HTERT RPE-1 (cell line): Measurements from ENCODE around the gene FNBP1L.

ENCODE experiments used
- in situ Hi-C: fragments of 300-500 bp; cut with MboI; formaldehyde crosslinking; loops from 4 replicates; pipeline ENCODE4 v1.14.3; 2020; ENCODE audit warnings: low sequenced_read_pairs

The FNBP1L gene

GRCh38 chr1:93447481-93448291 is at the start of gene FNBP1L:
FNBP1L (plus strand) TSS chr1:93448118; CDS start chr1:93448282, 164 bp downstream.
- in situ Hi-C loops: no loop called here

GRCh38 chr1:93399781-93400180 is 48.1 kb upstream of the FNBP1L start:
- in situ Hi-C loops: no loop called here

DNA sequence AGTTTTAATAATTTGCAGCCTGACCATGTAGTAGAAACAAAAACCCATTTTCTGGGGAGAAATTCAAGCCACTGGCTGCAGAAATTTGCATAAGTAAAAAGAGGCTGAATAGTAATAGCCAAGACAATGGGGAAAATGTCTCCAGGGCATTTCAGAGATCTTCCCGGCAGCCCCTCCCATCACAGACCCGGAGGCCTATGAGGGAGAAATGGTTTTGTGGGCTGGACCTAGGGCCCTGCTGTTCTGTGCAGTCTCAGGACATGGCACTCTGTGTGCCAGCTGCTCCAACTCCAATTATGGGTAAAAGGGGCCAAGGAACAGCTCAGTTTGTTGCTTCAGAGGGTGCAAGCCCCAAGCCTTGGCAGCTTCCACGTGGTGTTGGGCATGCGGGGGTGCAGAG is 39.7 kb upstream of the FNBP1L start:
- in situ Hi-C loops: no loop called here

- in situ Hi-C loops: no loop called here
Observed at GRCh38 chr1:93411000-93411399, 36.9 kb upstream of the FNBP1L start.

- in situ Hi-C loops: no loop called here
Observed at GRCh38 chr1:93414749-93415148, 33.2 kb upstream of the FNBP1L start.

DNA sequence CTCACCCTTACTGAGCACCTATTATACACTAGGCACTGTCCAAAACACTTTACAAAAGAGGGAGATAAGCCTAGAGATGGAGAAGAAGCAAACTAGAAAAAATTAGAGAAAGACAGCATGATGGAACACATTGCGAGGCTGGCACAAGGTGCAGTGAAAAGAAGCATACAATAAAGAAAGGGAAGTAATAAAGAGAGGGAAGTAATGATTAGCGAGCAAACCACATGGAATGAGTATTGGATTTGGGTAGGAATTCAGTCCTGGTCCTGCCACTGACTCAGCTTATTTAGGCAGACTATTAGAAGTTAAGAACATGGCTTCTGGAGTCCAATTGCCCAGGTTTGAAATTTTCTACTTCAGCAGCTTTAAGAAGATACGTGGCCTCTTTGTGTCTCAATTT is 32.6 kb upstream of the FNBP1L start:
- in situ Hi-C loops: no loop called here

DNA sequence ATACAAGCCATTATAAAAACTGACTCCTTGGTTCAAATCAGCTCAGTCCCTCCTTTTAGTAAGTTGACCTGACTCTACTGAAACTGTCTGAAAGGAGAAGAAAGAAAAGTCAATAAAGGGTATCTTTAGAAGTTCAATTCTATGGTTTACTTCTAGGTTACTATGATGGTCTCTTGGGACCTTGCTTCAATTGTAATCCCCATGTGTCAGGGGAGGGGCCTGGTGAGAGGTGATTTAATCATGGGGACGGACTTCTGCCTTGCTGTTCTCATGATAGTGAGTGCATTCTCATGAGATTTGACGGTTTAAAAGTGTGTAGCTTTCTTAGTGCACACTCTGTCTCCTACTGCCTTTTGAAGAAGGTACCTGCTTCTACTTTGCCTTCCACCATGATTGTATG is 31.7 kb upstream of the FNBP1L start:
- in situ Hi-C loops: no loop called here

DNA sequence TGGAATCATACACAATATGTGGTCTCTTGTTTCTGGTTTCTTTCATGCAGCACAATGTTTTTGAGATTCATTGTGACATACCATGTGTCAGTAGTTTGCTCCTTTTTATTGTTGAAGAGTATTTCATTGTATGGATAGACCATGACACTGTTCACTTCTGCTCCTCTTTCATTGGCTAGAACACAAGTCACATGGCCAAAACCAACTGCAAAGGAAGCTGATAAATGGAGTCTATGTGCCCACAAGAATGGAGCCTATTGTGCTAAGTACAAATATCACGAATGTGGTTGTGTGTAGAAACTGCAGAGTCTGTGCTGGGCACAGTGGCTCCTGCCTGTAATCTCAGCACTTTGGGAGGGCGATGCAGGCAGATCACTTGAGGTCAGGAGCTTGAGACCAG is 28.6 kb upstream of the FNBP1L start:
- in situ Hi-C loops: no loop called here

GRCh38 chr1:93420400-93420799 is 27.5 kb upstream of the FNBP1L start:
- in situ Hi-C loops: no loop called here

GRCh38 chr1:93426181-93426580 is 21.7 kb upstream of the FNBP1L start:
- in situ Hi-C loops: no loop called here

- in situ Hi-C loops: no loop called here
Observed at GRCh38 chr1:93427656-93428055, 20.3 kb upstream of the FNBP1L start.

- in situ Hi-C loops: no loop called here
Observed at GRCh38 chr1:93433407-93433961, 14.4 kb upstream of the FNBP1L start.

DNA sequence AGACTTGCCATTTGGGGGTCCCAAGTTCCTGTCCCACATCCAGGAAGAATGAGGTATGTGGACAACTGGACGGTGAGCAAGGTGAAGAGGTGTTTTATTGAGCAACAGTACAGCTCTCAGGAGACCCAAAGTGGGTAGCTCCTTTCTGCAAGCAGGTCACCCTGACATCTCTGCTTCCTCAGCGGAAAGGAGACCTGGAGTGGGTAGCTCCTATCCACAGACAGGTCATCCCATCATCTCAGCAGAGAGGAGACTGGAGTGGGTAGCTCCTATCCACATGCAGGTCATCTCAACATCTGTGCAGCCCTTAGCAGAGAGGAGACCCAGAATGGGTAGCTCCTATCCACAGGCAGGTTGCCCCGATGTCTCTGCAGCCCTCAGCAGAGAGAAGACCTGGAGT is 13.8 kb upstream of the FNBP1L start:
- in situ Hi-C loops: no loop called here

GRCh38 chr1:93434987-93435386 is 12.9 kb upstream of the FNBP1L start:
- in situ Hi-C loops: no loop called here

GRCh38 chr1:93435443-93435842 is 12.5 kb upstream of the FNBP1L start:
- in situ Hi-C loops: no loop called here

DNA sequence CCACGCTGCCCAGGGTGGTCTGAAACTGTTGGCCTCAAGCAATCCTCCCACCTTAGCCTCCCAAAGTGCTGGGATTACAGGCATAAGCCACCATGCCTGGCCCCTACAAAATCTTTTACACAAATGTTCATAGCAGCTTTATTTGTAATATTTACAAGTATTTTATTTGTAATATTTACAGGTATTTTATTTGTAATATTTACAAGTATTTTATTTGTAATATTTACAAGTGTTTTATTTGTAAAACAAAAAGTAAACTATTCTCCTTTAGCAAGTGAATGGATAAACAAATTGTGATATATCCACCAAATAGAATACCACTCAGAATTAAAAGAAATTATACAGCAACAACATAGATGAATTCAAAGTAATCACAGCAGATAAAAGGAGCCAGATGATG is 11.4 kb upstream of the FNBP1L start:
- in situ Hi-C loops: no loop called here

- in situ Hi-C loops: no loop called here
Observed at GRCh38 chr1:93437976-93438605, 9.8 kb upstream of the FNBP1L start.

GRCh38 chr1:93438716-93439115 is 9.2 kb upstream of the FNBP1L start:
- in situ Hi-C loops: no loop called here

- in situ Hi-C loops: no loop called here
Observed at GRCh38 chr1:93440272-93440671, 7.6 kb upstream of the FNBP1L start.

- in situ Hi-C loops: no loop called here
Observed at GRCh38 chr1:93440706-93441105, 7.2 kb upstream of the FNBP1L start.

GRCh38 chr1:93441589-93441988 is 6.3 kb upstream of the FNBP1L start:
- in situ Hi-C loops: no loop called here

DNA sequence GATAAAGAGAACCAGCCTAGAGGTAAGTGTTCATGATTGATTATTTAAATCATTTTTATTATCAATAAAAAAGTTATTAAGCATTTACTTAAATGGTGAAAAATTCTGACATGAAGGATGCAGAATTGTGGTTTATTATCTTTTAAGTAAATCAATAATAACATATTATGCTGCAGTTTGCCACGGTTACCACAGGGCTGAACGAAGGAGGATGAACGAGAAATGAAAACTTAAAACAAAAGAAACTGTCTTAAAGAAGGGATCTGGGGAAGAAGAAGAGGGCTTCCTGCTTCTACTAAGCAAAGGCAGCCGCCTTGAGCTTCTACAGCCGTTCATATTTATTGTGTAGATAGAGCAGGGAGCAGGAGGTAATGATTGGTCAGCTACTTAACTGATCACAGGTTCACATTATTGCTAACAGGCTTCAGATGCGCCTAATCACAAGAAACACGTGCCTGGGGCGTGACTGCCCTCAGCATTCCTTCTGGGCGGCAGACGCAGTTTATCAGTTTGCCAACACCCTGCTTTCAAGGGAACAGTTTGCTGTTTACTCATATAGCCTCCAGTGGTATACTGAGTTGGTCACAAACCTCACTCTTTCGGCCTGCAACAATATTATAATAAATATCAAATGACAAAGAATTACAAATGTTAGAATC is 5.8 kb upstream of the FNBP1L start:
- in situ Hi-C loops: no loop called here
